CD4-positive, alpha-beta T cell treated with Interferon gamma for 1 hour (primary cell): ENCODE measurements around the gene HOXD11.

Source experiments
- DNase-seq: peaks from one replicate; pipeline ENCODE4 v3.0.0-alpha.2; 2020

HOXD11 gene

GRCh38 chr2:176151442-176152287 lies 44.6 kb downstream of the HOXD11 start, which contains the start of gene HOXD4:
TSS of gene HOXD4 (plus strand) at chr2:176151550. CDS start at chr2:176151634, 84 bp downstream.
- no peak for DNase-seq

GRCh38 chr2:176152350-176153181 lies 45.5 kb downstream of the HOXD11 start:
- no peak for DNase-seq

- DNase-seq: no peak
Measured at GRCh38 chr2:176154576-176155252, 47.6 kb downstream of the HOXD11 start.

GRCh38 chr2:176155356-176156044 lies 48.4 kb downstream of the HOXD11 start:
- DNase-seq: no peak

GRCh38 chr2:176156301-176156806 lies 49.3 kb downstream of the HOXD11 start:
- no peak for DNase-seq

- DNase-seq: no peak
Measured at GRCh38 chr2:176156807-176157498, 49.9 kb downstream of the HOXD11 start, which contains the start of gene HOXD3. TSS of gene HOXD3 (plus strand) at chr2:176157307. CDS start at chr2:176169115, 11,808 bp downstream.

- DNase-seq: no peak
Measured at GRCh38 chr2:176157499-176158185, 50.6 kb downstream of the HOXD11 start.

- DNase-seq: no peak
Measured at GRCh38 chr2:176158186-176158591, 51.1 kb downstream of the HOXD11 start.

- no peak for DNase-seq
Measured at GRCh38 chr2:176158855-176159662, 52.0 kb downstream of the HOXD11 start.
